HG03521 (cell line): ENCODE data around the gene MYO1E.

Experiments
- ATAC-seq: cut with Tn5 transposase; IDR thresholded peaks from one replicate; pipeline ENCODE4 v1.9.1; 2021; ENCODE audit warnings: mild to moderate bottlenecking, moderate library complexity; ENCODE audit not compliant: unreplicated experiment

Gene MYO1E

DNA sequence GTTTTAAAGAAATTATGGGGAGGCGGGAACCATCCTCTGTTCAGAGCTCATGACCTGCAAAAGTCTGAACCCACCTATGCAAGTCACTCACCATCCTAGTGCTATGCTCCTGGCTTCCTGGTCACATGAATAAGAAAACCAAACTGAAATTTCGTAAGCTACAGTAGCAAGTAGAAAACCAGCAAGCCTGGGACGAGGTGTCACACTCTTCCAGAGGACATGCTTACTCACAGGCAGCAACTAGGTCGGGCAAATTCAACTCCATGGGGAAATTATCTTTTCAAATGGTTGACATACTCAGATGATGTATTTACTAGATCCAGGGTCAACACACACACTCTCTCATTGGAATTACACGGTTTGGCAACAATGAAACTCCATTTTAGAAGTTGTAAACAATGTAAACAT, 134.7 kb downstream of the MYO1E start:
- no peak for ATAC-seq

DNA sequence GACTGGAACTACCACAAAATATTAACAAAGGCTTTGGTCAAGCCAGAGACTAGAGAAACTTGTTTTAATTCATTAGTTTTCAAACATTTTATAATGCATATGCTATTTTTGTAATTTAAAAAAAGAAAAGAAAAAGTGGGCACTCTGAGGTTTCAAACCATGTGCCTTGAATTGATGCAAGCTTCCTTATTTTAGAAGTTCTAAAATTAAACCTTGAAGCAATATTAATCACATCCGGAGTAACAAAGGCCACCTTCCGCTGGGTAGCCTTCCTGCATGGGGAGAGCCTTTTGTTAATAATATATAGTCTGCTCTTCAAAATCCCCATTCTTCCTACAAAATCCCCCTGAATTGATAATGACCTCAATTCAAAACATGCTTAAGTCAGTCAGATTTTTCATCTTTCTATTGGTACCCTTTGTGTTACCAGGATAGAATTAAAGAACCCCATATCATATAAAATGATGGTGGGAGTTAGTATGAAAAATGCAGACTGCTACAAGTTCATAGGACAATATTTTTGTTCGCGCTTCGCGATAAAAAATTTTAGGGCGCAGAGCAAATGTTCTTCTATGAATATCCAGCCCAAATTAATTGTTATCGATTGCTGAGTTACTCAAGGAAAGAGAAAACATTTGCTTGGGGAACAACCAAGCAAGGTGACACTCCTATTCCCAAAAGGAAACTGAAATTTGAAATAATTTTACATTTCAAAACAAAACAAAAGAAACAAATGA, 135.4 kb downstream of the MYO1E start:
- no peak for ATAC-seq

DNA sequence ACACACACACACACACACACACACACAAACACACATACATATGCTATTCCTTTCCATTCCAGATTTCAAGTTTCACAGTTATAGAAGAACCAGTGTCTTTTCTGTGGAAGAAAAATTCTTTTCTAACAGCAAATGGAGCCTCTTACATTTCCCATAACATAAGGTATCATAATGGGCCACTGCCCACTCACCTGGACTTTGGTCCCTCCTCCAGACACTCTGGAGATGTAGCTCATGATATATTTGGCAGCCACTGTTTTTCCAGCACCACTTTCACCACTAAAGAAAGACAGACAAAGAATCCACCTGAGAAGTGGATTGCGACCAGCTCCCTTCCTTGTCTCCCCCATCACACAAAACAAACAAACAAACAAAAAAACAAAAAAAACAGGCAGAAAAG, 136.3 kb downstream of the MYO1E start:
- ATAC-seq = no peak

DNA sequence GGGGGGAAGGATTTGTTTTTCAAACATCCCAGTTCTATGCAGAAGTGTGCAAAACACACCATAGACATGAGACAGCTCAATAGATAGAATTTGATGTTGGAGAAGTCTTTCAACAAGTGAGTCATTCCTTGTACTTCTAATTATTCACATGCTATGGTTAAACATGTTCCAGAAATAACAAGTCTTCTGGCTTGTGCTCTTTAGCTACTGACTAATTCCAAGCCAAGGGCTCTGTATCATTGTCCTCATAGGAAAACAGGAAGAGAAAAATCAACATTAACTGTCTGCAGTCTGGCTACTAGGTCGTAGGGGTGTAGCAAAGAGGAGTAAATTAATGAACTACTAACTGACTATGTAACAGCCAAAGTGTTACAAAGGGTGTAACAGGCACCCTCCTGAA, 140.2 kb downstream of the MYO1E start:
- ATAC-seq = no peak

DNA sequence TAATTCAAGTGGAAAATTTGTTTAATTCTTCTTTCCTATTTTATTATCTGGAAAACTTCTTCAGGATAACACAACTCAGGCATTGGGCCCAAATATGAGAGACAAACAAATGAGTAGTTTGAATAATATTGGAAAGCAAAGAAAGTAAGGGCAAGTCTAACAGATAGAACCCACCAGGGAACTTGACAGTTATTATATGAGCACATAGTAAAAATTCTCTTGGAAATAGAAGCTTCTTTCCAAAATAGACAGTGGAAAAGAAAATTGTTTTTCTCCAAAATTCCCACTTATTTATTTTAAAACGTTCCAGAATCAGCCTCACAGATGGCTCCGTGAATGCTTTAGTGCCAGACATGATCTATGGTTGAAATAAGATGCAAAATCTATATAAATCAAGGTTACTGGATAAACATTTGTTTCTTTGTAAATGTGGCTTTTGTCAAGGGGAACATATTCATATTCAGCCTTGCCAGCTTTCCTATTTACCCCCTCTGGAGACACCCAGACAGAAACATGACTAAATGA, 142.1 kb downstream of the MYO1E start:
- no peak for ATAC-seq

DNA sequence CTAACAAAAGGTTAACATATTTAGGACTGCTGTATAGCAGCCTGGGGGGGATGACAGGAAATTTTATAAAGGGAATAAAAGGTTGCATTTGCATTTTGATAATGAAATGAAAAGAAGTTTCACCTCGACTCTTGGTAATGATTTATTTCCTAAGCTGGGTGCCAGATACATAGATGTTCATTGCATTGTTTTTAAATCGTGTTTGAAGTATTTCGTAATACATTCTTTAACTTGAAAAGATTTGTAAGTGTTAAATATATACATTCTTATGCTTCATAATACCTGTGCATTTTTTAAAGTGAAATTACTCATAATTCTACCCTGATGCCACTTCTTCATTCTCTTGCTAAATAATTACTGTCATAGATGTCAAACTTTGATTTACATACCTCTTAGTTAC, 143.2 kb downstream of the MYO1E start:
- no peak for ATAC-seq

DNA sequence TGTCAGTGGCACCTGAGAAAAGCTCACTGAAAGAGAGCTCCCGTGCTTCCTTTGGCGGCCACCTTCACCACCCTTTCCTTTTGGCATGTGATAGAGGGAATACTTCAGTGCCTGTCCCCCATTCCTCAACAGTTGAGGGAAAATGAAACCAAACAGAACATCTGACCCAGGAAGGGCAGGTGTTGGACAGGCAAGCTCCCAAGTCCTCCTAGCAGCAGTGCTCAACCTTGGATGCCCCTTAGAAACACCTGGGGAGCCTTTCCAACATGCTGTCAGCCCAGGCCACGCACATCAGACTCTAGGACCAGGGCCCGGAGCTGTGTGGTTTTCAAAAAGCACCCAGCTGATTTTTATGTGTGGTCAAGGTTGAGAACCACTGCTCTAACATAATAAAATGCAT, 143.7 kb downstream of the MYO1E start:
- no peak for ATAC-seq

DNA sequence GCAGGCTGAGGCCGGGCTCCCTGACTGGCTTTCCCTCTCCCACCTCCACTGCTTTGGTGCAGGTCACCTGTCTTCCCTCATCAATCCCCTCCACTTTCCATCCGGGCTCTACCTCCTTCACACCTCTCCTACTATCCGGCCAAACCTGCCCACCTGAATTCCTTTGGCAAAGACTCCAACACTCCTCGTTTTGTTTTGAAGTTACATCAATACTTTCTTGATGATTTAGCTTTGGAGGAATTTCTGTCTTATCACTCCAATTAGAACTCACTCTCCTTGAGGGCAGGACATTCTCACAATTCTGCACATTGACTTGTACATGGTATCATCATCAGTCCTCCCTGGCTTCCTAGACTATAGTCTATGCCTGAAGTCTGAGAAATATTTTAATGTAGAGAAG, 145.7 kb downstream of the MYO1E start:
- ATAC-seq = no peak

DNA sequence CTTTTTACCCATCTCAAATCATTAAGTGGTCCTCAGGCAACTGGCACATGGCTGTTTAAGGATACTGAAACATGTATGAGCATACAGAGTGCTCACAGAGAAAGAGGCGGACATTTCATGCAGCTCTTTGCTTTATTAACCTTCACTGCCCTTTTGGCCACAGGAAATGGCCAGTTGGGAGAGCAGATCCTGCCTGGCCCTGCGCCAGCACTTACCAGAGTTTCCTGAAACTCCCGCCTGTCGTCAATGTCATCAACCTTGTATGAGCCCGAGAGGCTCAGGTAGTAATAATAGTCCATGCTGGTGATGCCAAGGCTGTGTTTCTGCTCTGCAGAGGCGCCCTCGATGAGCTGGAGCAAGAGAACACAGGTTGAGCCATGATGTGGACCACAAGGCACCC, 148.2 kb downstream of the MYO1E start:
- no peak for ATAC-seq

DNA sequence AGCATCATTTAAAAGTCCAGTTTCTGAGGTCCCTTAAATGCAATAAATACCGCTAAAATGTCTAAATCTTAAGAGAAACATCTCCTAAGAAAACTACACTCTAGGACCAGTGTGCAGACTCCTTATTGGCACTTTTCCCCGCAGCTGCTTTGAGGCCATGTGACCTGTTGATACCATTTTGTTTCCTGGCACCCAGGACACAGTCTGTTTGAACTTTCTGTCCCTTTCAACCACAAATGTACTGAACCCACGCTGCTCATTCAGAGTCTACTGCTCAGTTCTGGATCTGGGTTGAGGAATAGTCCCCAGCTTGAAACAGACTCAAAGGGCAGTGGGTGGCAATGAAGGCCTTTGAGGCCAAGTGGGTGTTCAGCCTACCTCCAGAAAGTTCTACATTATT, 148.9 kb downstream of the MYO1E start:
- ATAC-seq = no peak

DNA sequence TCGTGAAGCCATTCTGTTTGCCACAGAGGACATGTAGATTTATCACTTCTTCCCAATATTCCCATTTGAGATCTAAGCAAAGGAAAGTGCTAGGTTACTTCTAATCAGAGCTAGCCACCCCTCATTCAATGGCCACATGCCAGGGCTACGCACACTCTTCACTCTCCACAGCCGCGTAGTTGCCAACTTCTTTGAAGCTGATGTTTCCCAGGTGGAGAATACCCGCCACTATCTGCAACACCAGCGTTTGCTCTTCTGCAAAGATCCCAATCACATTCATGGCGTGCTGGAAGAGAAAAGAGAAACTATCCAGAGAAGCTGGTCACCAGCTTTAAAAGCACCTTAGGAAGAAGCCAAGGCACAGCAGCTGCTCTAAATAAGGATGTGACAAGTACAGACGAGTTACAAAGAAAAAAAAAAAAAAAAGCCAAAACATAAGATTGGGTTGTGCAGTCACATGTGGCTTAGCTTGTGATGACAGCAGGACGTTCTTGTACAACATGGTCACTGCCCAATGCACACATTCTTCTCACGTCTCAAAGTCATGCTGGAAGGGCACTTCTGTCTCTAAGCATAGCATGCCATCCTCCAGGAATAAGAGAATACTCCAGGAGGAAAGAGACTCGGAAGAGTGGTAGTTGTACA, 149.6 kb downstream of the MYO1E start:
- no peak for ATAC-seq

DNA sequence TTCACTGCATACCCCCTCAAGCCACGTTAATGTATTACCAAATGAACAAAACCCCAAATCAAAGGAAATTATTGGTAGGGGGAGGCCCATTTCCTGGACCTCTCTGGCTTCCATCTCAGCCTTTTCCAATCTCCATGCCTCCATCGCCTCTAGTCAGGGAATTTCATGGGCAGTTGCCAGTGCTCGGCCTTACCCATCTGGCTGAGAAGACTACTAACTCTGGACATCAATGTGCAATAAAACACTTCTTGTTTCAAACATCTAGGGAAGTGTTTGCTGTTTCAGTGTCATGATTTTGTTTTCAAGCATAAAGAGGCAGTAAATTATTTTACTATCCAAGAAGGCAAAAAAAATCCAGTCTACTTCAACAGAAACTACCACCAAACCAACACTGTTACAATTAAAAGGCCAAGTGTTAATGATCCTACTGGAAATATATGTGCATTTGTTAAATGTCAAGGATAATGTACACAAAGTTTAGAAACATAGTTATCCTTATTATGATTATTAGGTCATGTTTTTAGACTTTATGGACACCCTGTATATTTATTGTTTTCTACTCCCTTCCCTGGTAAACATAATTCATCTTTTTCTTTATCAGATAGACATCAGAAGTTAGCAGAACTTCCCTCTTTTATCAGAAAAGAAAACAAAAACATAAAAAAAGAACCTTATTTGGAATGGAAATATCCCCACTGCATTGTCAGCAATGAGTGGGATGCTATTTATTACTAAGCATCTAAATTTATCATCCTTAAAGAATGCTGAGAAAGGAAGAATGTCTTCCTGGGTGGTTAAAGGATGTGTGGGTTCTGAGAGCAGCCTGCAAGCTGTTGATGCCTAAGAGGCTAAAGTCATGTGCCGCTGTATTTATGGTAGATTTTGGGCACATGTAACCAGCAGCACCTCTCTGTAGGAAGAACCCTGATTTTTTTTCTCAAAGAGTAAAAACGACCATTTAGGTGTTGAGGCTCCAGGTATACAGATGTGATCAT, 150.9 kb downstream of the MYO1E start:
- no peak for ATAC-seq

DNA sequence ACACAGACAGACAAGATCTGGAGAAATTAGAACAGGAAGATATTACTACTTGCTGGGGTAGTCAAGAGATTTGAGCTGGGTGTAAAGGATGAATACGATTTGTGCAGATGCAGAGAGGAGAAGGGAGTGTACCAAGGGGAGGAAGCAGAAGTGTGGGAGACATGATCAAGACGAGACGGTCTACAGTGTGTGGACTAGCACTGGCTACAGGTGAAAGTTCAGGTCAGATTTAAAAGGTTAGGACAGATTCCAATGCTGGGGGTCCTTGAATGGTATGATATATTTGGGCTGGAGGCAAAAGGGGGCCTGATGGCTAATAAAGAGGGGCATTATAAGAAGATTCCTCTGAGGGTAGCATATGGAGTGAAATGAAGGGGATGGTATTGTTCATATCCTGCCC, 154.0 kb downstream of the MYO1E start:
- no peak for ATAC-seq

DNA sequence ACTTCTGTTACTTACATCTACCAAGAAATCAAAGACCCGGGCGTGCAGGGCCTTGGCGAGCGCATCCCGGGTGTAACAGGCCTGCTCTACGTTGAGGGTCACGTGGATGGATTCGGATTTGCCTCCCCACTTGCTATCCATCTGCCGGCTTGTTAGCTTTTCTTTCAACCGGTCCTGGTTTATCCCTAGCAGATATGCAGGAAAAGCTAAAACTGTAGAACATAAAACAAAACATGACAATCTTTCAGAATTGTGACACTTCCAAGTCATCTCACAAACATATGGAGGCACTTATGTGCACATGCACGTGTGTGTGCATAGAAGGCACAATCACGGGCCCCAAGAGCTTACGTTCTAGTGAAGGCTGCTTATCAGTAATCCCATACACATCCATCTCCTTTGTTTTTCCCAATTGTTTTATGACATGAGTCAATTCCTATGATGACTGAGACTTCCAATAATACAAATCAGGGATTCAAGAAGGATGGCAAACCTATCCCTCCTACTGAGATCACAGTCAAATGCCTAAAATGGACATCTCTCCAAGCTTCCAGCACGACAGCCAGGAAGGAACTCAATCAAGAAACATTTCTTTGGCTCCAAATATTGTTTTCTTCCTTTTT, 154.7 kb downstream of the MYO1E start:
- no peak for ATAC-seq

DNA sequence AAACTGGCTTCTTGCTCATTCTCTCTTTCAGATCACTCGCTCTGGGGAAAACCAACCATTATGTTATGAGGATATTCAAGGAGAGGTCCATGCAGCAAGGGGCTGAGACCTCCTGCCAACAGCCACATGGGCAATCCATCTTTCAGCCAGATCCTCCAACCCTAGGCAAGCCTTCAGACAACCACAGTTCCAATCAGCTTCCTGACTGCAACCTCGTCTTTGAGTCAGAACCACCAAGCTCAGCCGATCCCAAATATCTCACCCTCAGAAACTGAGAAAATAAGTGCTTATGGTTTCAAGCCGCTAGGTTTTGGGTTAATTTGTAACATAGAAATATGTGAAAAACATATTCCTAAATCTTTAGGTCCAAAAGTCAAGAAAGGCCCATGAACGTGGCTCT, 155.8 kb downstream of the MYO1E start:
- ATAC-seq = no peak

DNA sequence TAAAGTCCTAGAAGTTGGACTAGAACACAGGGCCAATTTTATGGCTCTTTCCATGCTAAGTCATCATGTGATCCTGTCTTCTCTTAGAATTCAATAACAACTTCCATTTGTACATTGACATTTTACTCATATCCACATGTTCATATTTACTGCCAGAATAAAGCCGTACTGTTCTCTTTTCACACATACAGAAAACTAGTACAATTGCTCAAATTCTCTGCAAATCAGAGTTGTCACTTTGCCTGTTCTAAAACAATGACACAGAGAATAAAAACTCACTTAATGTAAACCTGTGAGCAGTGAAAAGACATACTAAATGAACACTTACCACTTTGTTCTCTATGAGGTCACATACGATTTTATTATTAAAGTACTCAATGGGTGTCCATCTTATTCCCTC, 162.5 kb downstream of the MYO1E start:
- no peak for ATAC-seq

DNA sequence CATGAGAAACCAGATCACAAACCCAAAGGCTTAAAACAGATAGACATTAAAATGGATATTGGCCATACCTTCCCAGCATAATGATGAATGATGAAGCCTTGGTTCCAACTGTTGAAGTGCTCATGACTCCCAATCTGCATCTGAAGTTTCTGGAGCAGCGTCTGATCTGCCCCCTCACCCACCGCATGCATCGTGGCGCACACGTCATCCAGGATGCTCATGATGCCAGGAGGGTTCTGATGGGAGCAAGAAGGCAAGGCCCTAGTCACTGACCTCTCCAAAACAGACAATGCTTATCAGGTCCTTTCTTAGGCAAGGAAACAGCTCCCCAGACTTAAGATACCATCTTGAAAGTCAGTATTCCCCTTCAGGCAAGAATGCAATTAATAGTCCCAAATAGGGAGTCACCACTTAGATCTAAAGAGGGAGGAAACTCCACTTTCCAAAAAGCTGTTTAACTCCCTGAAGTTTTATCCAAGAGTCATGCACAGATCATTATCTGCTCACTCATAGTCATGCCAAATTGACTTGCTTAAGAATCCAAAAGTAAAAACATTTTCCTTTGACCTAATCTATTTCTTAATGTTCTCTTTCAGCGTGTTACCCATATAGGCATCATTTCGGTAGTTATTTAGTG, 163.9 kb downstream of the MYO1E start:
- ATAC-seq = no peak

DNA sequence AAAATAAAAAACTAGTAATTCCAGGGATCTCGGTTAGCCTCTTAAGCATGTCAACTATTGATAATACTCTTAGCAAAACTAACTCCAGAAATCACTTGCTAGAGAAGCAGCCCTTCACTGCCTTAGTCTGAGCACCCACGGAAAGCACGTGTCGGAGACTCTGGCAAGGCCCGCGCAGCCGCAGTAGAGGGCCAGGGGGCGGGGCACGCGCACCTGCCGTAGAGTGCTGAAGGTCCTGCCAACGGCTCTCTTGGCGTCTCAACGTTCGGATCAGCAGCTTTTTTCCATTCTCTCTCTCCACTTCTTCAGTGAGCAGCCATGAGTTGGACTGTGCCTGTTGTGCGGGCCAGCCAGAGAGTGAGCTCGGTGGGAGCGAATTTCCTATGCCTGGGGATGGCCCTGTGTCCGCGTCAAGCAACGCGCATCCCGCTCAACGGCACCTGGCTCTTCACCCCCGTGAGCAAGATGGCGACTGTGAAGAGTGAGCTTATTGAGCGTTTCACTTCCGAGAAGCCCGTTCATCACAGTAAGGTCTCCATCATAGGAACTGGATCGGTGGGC, 166.0 kb downstream of the MYO1E start, which contains the start of gene LDHAL6B:
LDHAL6B (plus strand) TSS at position 221 of the 561 bp plus-strand sequence; CDS start at position 319, 98 bp downstream.
- no peak for ATAC-seq

DNA sequence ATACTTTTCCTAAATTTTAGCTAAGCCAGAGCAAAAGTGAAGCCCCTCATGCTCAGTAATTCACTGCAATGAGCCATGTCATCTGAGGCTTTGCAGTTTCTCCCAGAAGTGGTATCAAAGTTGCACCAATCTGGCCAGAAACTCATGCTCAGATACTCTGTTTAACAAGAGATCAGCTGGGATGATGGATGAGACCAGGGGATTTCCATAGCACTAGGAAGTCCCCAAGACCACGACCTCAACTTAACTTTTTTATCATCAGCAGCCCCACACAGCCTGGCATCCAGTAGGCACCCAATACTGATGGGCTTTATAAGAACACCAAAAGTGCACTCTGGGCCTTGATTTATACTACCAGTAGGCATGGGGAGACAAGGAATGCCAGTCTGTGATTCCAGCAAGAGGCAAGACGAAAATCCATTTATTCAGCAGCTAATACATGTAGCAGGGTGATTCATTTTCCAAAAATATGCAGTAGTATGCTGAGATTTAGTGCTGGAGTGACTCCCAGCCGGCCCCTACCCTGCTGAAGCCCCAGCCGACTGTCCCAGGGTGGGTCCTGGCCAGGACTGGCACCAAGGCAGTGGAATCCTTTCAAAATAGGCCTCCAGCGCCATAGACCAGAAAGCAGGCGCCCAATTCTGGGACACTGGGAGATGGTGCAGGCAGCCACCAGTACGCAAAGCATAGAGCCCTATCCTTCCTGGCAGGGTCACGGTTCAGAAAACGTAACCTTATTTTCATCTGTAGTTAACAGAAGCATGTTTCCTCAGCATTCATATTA, 166.6 kb downstream of the MYO1E start:
- ATAC-seq = no peak
